ENCODE measurements around the gene PIGZ.

DNA sequence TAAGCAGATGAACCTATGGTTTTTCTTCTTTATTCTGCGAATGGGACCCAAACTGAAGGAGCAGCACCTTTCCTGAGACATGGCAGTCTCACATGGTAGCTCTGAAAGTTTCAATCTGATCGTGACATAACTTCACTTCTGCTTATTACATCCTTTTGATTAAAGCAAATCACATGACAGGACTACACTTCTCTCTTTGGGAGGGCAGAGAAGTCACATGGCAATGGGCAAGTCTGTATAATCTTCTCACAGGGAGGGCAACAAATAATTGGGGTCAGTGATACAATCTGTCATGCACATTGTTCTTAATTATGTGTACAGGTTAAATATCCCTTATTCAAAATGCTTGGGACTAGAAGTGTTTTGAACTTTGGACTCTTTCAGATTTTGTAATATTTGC is 47.9 kb downstream of the PIGZ start:
- TF ChIP-seq CTCF (IDR thresholded peaks at IDR 0.05) (no peak), POLR2AphosphoS5 (IDR thresholded peaks at IDR 0.05) (no peak), EP300 (IDR thresholded peaks at IDR 0.05) (no peak), POLR2A (IDR thresholded peaks at IDR 0.05) (no peak)
